ENCODE results near the gene MAD1L1. TPM values are rescaled to one million over a fixed set of nuclear protein-coding genes. Genes with fewer than 3 reads are reported as not detected.

The MAD1L1 gene
- polyA plus RNA-seq, 1 experiment = 32.0 TPM

DNA sequence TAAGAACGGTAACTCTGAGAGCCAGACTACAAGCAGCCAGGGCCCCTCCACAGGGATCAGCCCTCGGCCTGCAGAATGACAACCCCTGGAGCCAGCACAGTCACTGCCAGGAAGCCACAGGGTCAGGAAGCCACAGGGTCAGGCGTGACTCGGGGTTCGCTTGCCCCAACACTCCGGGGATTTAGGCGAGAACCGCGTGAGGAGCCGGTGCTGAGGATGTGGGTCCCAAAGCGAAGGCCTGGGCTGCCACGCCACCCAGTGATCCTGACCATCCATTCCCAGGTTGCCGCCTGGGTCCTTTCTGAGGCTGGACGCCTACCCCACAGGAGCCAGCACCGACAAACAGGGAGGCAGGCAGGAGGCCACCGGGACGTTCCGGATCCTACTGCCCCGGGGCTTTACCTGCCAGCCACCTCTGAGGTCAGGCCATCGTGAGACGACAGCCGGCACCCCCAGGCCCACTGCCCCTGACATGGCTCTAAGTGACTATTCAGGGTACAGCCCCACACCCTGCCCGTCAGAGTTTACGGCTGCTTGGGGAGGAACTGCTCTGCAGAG is 334.0 kb downstream of the MAD1L1 start:
- TF ChIP-seq, protein P1, sequence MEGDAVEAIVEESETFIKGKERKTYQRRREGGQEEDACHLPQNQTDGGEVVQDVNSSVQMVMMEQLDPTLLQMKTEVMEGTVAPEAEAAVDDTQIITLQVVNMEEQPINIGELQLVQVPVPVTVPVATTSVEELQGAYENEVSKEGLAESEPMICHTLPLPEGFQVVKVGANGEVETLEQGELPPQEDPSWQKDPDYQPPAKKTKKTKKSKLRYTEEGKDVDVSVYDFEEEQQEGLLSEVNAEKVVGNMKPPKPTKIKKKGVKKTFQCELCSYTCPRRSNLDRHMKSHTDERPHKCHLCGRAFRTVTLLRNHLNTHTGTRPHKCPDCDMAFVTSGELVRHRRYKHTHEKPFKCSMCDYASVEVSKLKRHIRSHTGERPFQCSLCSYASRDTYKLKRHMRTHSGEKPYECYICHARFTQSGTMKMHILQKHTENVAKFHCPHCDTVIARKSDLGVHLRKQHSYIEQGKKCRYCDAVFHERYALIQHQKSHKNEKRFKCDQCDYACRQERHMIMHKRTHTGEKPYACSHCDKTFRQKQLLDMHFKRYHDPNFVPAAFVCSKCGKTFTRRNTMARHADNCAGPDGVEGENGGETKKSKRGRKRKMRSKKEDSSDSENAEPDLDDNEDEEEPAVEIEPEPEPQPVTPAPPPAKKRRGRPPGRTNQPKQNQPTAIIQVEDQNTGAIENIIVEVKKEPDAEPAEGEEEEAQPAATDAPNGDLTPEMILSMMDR (IDR thresholded peaks at IDR 0.05; ENCODE audit: insufficient read depth, low read depth, low read length) = no peak
- no peak for DNase-seq (ENCODE audit: low read depth)
- Histone ChIP-seq H3K4me3 (ENCODE audit: low read depth, low read length) (no peak overlapping the region), H3K36me3 (ENCODE audit: control insufficient read depth, insufficient read depth, low read length) (no peaks in the 10 kb centered on the region; the same call in 1 of the 2 replicates), H3K27me3 (ENCODE audit: control insufficient read depth, insufficient read depth, low read length) (no peaks in the 10 kb centered on the region)
- POLR2A ChIA-PET = no interaction called here
- CTCF ChIA-PET = interaction anchor here (1.5 kb wide), 1 partner anchor 14 kb away, joined by 4 read pairs; no protein-coding TSS in a partner anchor

DNA sequence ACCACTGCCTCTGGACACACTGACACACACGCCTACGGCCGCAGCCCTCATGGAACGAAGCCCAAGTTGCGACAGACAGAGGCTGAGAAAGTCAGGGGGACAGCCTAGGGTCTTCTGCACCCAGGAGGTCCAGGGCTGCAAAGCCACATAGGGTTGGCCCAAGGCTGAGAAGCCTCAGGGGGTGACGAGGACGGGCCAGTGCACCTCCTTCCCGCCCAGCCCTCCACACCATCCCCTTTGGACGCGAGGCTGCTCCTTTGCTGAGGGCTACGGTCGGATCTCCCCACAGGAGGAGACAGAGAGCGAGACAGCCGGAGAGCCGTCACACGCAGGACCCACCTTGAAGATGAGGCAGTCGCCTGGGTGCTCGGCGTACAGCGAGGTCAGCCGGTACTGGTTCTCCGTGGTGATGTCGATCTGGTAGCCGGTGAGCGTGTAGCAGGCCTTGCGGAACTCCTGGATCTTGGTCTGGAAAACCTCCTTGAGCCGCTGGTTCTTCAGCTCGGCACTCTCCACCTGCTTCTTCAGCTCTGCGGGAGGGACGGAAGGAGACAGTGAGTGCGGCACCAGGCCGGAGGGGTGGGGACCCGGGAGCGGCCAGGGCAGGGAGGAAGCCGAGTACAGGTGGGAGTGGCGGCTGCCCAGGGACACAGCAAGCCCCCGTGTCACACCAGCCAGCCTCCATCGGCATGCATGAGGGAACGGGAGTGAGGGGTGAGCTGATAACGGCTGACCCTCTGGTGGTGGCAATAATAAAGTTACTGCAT is 334.7 kb downstream of the MAD1L1 start:
- ChIA-PET POLR2A (no interaction called here), CTCF (no interaction called here)
- Histone ChIP-seq H3K4me3 (ENCODE audit: low read depth, low read length) (no peak overlapping the region), H3K27me3 (ENCODE audit: control insufficient read depth, insufficient read depth, low read length) (no peaks in the 10 kb centered on the region), H3K36me3 (ENCODE audit: control insufficient read depth, insufficient read depth, low read length) (no peaks in the 10 kb centered on the region; the same call in 1 of the 2 replicates)
- DNase-seq (ENCODE audit: low read depth) = no peak
- TF ChIP-seq, protein P1 (IDR thresholded peaks at IDR 0.05; ENCODE audit: insufficient read depth, low read depth, low read length) = no peak

DNA sequence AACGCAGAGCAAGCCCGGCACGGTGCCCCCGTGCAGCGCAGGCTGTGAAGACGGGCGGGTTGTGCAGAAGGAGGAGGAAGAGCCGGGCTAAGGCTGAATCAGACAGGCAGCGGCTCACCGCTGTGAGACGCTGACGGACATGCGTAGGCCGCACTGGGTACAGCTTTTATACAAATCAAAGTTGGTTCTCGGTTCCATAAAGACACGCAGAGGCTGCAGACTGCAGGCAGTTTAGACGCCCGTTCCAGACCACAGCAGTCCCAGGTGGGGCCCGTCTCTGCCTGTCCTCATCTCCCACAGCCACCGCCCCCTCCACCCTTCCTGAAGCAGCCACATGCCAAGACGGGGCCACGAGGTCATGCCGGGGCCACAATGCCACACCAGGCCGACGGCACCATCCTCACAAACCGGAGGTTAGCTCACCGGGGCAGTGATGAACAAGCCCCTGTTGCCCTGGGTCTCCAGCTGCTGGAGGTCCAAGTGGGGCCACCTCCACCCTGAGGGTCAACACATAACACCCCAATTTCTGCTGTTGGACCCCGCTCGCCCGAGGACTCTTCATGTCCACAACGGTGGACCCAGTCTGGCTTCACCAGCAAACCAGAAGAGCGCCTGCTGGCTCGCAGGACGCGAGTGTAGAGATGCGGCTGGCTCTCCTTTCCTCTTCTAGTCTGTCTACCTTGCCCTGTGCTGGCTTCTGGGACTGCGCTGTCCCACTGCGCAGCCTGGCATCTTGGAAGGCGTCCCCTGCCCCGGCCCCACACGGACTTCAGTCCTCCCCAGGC is 335.5 kb downstream of the MAD1L1 start:
- ChIA-PET POLR2A (no interaction called here), CTCF (no interaction called here)
- Histone ChIP-seq H3K4me3 (ENCODE audit: low read depth, low read length) (no peak overlapping the region), H3K27me3 (ENCODE audit: control insufficient read depth, insufficient read depth, low read length) (no peaks in the 10 kb centered on the region), H3K36me3 (ENCODE audit: control insufficient read depth, insufficient read depth, low read length) (no peaks in the 10 kb centered on the region; the same call in 1 of the 2 replicates)
- TF ChIP-seq, protein P1 (IDR thresholded peaks at IDR 0.05; ENCODE audit: insufficient read depth, low read depth, low read length) = no peak
- no peak for DNase-seq (ENCODE audit: low read depth)

DNA sequence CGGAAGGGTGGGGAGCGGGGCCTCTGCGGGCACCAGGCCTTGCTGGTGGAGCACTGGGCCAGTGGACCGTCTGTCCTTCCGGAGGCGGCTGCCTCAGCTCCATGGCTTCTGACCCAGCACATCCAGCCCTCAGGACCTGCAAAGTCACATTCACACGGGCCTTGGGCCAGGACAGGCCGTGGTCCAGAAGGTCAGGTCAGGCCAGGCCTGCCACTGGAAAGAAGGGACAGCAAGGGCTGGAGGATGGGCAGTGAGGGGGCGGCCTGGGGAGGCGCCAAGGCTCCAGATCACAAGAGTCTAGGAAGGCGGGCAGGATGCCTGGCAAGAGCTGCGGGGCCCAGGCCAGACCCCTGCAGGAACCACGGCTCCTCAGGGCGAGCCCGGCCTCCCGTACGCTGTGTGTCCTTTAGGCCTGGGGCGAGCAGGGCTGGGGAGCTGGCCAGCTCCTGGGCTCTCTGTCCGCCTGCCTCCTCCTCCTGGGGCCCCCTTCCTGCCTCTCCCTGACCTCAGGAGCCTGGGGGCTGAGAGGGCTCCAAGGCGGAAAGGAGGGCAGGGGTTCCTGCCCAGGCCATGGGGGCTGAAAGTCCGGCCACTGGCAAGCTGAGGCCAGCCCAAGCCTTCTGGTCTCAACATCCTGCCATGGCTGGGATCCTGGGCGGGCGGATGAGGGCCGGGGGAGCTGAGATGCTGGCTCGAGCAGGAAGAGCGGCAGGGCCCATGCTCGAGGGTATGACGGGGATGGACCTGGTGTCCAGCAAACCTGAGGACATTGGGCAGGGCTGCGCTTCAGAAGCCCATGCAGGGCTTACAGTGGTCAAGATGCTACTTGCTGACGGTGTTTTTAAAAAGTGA is 336.9 kb downstream of the MAD1L1 start:
- no peak for DNase-seq (ENCODE audit: low read depth)
- no peak overlapping the region for H3K4me3 ChIP-seq (ENCODE audit: low read depth, low read length)
- ChIA-PET POLR2A (no interaction called here), CTCF (interaction anchor here (1.0 to 3.2 kb wide), 2 partner anchors 13 to 17 kb away, joined by 3 to 9 read pairs; no protein-coding TSS in a partner anchor)
- TF ChIP-seq, protein P1 (IDR thresholded peaks at IDR 0.05; ENCODE audit: insufficient read depth, low read depth, low read length) = no peak
- no peaks in the 10 kb centered on the region; the same call in 1 of the 2 replicates for H3K36me3 ChIP-seq (ENCODE audit: control insufficient read depth, insufficient read depth, low read length)
- H3K27me3 ChIP-seq (ENCODE audit: control insufficient read depth, insufficient read depth, low read length) = no peaks in the 10 kb centered on the region
